Measurements from ENCODE around the gene DNM3. TPM values are rescaled to one million over a fixed set of nuclear protein-coding genes. Genes with fewer than 3 reads are reported as not detected.

DNM3 gene
- total and polyA plus RNA-seq, 2 of the 8 experiments (the other 6 are each of a cell fraction or from before 2014, with no cell fraction given) = 2.0 to 8.5 TPM

DNA sequence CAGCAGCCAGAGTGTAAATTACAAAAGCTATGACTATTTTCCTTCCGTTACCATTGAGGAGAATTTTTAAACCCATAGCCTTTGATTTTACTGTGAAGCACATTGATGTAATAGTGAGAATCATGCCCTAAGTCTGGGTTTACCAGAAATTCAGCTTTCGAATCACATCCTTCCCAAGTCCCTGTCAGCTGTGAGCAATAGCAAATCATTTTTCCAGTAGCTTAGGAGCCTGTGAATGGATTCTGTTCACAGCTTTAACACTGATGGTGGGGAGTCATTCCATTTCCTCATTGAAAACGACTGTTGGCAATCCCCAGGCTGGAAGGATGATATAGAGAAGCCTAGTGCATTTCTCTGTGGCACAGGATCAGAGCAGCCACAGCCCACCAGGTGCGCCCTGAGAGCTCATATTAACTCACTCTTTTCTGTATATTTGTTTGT lies 497.0 kb downstream of the DNM3 start (continued):
- no peak for TF ChIP-seq CHD7 (IDR thresholded peaks at IDR 0.05; ENCODE audit: insufficient replicate concordance, low read length)

All from H1 (cell line).